HG03442 (cell line): ENCODE data around the gene PAQR8.
"Not testable (repeated sequence)": the region's sequence is repeated elsewhere in the genome, so short reads cannot be mapped to it uniquely, and the experiment has no call there.

Experiments
- ATAC-seq: cut with Tn5 transposase; IDR thresholded peaks from one replicate; pipeline ENCODE4 v1.9.1; 2021; ENCODE audit warnings: mild to moderate bottlenecking, moderate library complexity; ENCODE audit not compliant: unreplicated experiment

PAQR8 gene

GRCh38 chr6:52405243-52405642 is 43.3 kb downstream of the PAQR8 start:
- no peak for ATAC-seq

- ATAC-seq: no peak
Measured at GRCh38 chr6:52407467-52407866, 45.5 kb downstream of the PAQR8 start.

DNA sequence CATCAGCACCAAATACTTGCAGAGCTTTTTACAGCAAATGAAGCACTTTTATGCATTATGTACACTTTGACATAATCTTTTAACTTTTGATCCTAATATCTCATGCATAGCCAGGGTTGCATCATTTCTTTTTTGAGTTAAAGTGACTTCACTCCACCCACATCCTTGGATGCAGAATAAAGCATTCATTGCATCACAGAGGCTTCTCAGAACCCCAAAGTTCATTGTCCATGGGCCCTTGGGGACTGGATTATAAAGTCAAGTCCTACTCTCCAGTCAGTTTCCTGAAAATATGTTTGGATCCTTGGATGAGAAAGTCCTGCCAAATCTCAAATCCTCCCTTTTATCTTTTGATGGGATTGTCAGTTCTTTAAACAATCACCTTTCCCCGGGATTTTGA is 47.5 kb downstream of the PAQR8 start:
- ATAC-seq: no peak

DNA sequence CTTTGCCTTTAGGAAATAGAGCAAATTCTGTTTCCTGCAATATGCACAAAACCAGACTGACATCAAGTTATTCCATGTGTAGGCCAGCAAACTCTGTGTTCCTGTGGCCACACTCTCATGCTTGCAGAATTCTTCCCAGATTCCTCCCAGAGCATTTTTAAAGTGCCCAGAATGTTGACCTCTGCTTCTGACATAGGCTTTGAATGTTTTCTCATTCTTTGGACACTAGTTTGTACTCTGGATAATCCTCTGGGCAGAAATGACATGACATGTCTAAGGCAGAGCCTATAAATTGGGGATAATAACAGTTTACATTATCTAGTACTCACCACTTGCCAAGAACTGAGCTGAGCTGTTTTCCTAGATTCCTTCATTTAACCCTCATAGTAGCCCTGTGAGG is 49.0 kb downstream of the PAQR8 start:
- ATAC-seq: no peak

- ATAC-seq: no peak
Measured at GRCh38 chr6:52411911-52412310, 50.0 kb downstream of the PAQR8 start.

DNA sequence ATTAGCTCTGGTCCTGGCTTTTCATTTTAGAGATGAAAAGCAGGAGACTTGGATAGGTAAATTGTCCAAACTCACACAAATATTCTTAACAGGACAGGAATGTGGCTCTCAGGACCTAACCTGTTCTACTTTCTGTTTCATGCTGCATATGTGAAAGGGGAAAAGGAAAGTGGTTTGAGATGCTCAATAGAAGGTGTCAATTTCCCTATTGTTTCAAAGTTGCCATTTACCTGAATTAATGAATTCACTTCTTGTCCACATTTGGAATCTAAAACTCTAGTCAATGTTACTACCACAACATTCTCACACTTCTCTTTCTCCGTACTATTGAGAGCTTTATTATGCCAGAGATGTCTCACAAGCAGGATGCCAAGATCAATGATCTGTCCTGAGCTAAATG is 53.4 kb downstream of the PAQR8 start:
- no peak for ATAC-seq

DNA sequence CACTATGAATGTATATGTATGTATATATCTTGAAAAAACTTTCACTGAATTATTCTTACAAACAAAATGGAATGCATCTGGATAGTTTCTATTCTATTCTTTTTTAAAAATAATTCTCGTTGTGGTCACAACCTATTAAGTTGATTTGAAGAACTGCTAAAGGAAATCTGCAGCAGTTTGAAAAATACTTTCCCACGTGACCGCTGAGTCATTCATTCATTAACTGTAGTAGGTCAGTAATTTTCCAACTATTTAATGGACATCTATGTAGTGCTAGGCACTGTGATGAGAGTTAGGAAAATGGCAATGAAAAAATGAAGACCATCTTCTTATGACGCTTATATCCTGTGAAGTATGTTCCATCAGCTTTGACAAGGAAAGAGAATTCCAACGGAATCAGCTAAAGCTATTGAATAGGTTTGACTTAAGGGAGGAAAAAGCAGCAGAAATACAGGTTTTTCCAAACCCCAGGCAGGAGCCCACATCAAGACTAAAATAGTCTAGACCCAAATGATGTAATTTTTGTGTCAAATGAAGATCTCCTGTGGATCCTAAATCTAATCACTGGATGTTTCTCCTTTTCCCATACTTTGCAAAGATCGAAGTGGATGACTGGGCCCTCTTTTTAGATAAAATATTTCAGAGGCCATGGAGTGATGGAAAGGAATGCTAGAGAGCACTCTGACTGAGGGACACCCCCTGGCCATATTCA is 54.1 kb downstream of the PAQR8 start:
- no peak for ATAC-seq

- no peak for ATAC-seq
Measured at GRCh38 chr6:52416629-52417151, 54.7 kb downstream of the PAQR8 start.

DNA sequence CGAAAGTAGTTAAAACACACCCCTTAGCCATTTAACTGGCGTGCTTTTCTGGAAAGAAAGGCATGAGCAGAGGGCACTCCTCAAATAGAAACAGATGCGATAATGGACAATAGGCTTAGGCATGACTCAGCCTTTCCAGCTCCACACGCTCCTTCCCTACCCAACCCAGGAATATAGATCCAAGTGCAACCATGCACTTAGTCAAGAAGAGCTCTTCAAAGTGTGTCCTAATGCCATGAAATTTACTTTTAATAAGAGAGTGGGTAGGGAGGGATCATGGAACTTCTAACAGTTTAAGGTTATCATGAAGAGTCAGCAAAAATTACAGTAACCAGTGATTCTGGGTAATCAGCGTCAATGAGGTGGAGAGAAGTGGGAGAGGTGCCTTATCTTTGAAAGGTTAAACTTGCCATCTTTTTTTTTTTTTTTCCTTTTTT is 55.7 kb downstream of the PAQR8 start:
- no peak for ATAC-seq

- ATAC-seq: no peak
Measured at GRCh38 chr6:52418606-52419005, 56.7 kb downstream of the PAQR8 start.

- ATAC-seq: peak; percentile 91
Measured at GRCh38 chr6:52419809-52420667, 58.1 kb downstream of the PAQR8 start, which contains the start of gene EFHC1. Gene EFHC1, plus strand, starts transcription at chr6:52420342. Its CDS starts 69 bp downstream, at chr6:52420411.

DNA sequence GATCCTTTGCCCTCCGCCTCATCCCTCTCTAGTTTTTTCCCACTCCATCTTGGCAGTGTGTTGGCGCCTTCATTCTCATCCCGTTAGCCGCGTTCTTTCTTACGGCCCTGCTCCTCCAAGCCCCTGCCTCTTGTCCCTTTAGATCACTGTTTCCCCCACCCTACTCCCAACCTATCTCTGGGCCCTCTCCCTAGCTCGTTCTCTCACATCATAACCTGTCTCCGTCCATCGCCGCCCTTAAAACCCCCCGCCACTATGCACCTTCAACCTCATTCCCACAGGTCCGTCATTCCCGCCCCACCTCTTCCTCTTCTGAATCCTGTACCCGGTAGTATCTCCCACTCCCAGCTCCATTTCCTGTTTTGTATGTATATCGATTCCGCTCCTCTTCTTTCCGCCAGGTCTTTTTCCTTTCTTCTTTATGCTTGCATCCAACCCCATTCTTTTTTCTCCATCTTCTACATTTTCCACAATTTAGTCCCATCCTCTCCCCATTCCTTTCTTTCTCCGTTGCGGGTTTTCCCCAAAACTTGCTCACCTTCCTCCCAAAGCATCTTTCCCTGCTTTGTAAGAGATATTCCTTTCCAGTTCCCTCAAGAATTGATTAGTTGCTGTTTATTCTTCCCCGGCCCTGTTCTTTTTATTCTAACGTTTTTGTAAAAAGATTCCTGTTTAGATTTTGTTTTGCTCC is 58.9 kb downstream of the PAQR8 start:
- no peak for ATAC-seq

GRCh38 chr6:52422156-52422555 is 60.2 kb downstream of the PAQR8 start:
- ATAC-seq: no peak

GRCh38 chr6:52423448-52423847 is 61.5 kb downstream of the PAQR8 start:
- ATAC-seq: no peak

DNA sequence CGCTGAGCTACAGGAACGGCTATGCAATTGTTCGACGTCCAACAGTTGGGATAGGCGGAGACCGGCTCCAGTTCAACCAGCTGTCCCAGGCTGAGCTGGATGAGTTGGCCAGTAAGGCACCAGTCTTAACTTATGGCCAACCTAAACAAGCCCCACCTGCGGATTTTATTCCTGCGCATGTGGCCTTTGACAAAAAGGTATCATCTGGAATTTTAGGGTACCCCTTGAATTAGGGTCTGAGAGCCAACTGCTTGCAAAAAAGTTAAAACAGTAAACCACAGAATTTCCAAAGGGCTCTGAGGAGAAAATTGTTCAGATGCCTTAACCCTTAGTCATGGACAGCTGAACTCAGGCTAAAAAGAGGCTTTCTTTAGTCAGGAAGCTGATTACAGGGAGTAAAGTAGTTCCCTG is 62.0 kb downstream of the PAQR8 start:
- no peak for ATAC-seq

DNA sequence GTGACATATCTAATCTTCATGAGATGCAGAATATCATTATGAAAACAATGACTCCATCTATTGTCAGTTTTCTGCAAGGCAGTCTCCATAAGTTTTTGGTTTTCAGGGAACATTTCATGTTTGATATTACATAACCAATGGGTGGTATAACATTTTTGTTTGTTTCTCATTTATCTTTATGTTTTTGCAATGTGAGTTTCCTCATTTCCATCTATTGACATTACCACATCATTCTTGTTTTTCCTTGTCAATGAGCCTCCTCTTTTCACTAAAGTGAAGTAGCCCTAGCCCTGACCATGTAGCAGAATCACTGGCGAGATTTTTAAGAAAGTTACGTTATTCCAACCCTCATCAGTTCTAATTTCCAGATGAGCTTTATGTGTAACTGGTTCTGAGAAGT is 62.6 kb downstream of the PAQR8 start:
- ATAC-seq: no peak

- no peak for ATAC-seq
Measured at GRCh38 chr6:52426667-52427066, 64.7 kb downstream of the PAQR8 start.

GRCh38 chr6:52433294-52433693 is 71.3 kb downstream of the PAQR8 start:
- not testable (repeated sequence) for ATAC-seq

GRCh38 chr6:52435345-52435744 is 73.4 kb downstream of the PAQR8 start:
- ATAC-seq: no peak

- no peak for ATAC-seq
Measured at GRCh38 chr6:52438926-52439325, 77.0 kb downstream of the PAQR8 start.

GRCh38 chr6:52454556-52454955 is 92.6 kb downstream of the PAQR8 start:
- no peak for ATAC-seq
